ENCODE results near the gene PCDHGB3.

DNA sequence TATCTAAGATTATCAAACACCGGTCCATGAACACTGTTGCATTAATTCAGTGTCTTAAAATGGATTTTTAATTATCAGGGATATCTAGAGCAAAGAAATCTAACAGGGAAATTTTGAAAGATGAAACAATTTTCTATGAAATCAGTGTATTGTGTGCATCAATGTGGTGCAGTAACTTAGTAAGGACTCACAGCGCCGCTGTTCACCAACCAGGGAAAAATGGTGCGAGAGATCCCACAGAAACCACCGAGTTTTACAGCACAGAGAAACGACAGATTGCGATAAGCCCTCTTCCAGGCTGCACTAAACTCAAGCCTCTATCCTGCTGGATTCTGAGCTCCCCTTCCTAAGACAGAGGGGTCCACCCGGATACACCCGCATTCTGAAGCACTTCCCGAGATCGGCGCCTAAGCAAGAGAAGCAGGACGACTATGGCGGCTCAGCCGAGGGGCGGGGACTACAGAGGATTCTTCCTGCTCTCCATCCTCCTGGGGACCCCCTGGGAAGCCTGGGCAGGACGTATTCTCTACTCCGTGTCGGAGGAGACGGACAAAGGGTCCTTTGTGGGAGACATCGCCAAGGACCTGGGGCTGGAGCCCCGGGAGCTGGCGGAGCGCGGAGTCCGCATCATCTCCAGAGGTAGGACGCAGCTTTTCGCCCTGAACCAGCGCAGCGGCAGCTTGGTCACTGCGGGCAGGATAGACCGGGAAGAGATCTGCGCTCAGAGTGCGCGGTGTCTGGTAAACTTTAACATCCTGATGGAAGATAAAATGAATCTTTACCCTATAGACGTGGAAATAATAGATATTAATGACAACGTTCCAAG is 12.6 kb downstream of the PCDHGB3 start, which contains the start of gene PCDHGA7:
- TF ChIP-seq, protein P1, sequence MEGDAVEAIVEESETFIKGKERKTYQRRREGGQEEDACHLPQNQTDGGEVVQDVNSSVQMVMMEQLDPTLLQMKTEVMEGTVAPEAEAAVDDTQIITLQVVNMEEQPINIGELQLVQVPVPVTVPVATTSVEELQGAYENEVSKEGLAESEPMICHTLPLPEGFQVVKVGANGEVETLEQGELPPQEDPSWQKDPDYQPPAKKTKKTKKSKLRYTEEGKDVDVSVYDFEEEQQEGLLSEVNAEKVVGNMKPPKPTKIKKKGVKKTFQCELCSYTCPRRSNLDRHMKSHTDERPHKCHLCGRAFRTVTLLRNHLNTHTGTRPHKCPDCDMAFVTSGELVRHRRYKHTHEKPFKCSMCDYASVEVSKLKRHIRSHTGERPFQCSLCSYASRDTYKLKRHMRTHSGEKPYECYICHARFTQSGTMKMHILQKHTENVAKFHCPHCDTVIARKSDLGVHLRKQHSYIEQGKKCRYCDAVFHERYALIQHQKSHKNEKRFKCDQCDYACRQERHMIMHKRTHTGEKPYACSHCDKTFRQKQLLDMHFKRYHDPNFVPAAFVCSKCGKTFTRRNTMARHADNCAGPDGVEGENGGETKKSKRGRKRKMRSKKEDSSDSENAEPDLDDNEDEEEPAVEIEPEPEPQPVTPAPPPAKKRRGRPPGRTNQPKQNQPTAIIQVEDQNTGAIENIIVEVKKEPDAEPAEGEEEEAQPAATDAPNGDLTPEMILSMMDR (IDR thresholded peaks at IDR 0.05) = peak; percentile 72
- TF ChIP-seq ZFX (IDR thresholded peaks at IDR 0.05; ENCODE audit: borderline replicate concordance) = no peak
